ENCODE results near the gene DMRTA2.
A peak's percentile ranks its signal among the peaks of the same experiment; 100 is the strongest.

Gene DMRTA2

GRCh38 chr1:50424045-50424883, 1.0 kb upstream of the DMRTA2 start:
- DNase-seq (ENCODE audit: low read depth in 2 of 2) = no peak
- peak overlapping the region in 1 of 2 donors; percentile 26 for H3K4me3 ChIP-seq (replicated peaks in 1 of 2; ENCODE audit: low read depth in 2 of 2, low read length in 2 of 2)
- TF ChIP-seq, protein P1, sequence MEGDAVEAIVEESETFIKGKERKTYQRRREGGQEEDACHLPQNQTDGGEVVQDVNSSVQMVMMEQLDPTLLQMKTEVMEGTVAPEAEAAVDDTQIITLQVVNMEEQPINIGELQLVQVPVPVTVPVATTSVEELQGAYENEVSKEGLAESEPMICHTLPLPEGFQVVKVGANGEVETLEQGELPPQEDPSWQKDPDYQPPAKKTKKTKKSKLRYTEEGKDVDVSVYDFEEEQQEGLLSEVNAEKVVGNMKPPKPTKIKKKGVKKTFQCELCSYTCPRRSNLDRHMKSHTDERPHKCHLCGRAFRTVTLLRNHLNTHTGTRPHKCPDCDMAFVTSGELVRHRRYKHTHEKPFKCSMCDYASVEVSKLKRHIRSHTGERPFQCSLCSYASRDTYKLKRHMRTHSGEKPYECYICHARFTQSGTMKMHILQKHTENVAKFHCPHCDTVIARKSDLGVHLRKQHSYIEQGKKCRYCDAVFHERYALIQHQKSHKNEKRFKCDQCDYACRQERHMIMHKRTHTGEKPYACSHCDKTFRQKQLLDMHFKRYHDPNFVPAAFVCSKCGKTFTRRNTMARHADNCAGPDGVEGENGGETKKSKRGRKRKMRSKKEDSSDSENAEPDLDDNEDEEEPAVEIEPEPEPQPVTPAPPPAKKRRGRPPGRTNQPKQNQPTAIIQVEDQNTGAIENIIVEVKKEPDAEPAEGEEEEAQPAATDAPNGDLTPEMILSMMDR (IDR thresholded peaks at IDR 0.05; ENCODE audit: low read depth, low read length) = no peak

DNA sequence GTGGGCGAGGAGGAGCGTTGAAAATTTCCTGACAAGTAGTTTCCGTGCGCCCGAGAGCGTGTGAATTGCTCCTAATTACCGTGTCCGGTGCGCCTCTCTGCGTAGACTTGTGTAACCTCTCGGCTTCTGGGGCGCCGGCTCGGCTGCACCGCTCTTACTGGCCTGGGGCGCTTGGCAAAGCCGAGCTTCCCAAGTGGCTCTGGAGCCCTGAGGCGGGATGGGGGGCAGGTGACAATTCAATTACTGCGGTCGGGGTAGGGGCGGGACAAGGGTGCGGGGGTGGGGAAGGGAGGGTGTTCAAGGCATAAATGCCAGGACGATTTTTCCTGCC, 392 bp upstream of the DMRTA2 start:
- H3K4me3 ChIP-seq (replicated peaks in 1 of 2; ENCODE audit: low read depth in 2 of 2, low read length in 2 of 2) = peak overlapping the region in 1 of 2 donors; percentile 13
- no peak for DNase-seq (ENCODE audit: low read depth in 2 of 2)
- TF ChIP-seq, protein P1 (IDR thresholded peaks at IDR 0.05; ENCODE audit: low read depth, low read length) = no peak

DNA sequence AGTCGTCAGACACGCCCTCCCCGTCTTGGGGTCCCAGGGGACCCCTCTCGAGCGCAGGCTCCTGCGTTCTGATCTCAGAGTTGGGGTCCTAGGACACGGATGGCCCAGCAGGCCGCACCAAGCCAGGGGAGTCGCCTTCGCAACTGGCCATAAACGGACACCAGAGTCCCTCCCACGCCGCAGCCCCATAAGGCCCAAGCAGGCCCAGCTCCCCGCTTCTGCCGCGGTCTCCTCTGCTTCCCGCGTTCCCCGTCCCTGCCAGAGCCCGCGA, 633 bp downstream of the DMRTA2 start:
- no peak overlapping the region for H3K4me3 ChIP-seq (replicated peaks in 1 of 2; ENCODE audit: low read depth in 2 of 2, low read length in 2 of 2)
- TF ChIP-seq, protein P1 (IDR thresholded peaks at IDR 0.05; ENCODE audit: low read depth, low read length) = no peak
- DNase-seq (ENCODE audit: low read depth in 2 of 2) = no peak

DNA sequence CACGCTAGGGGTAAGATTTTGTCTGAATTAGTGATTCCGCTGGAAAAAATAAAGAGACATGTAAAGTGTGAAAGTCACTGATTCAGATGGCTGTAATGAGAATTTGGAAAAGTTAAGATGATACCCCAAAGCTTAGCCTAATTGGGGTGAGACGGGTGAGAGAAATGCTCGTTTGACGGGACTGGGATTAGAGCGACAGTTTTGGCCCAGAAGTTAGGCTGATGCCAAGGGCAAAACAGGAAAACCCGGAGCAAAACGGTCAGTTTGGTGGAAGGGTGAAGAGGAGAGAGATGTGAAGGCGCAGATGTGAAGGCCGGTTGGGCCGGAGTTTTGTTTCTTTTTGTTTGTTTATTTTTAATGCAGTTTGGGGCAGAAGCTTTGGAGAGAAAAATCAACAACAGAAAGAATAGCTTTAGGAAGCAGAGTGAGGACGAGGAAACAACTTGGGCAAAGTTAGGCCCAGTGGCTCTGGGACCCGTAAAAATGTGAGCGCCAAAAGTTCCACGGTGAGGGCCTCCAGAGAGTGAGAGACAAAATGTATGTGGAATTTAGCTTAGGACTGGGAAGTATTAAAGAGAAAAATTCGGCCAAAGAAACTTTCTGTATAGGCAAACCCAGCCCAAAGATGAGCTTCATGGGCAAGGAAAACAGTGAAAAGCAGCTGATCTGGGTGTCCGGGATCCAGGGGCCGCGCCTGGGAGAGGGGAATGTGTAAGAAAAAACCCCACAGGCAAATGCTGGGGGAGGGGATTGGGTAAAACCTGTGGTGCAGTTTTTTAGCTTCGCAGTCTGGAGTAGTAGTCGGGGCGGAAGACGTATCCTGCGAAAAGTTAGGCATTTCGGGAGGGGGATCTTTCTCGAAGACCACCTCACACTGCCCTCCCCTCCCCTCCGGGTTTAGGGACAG, 1.2 kb downstream of the DMRTA2 start:
- TF ChIP-seq, protein P1 (IDR thresholded peaks at IDR 0.05; ENCODE audit: low read depth, low read length) = no peak
- no peak for DNase-seq (ENCODE audit: low read depth in 2 of 2)
- H3K4me3 ChIP-seq (replicated peaks in 1 of 2; ENCODE audit: low read depth in 2 of 2, low read length in 2 of 2) = no peak overlapping the region

DNA sequence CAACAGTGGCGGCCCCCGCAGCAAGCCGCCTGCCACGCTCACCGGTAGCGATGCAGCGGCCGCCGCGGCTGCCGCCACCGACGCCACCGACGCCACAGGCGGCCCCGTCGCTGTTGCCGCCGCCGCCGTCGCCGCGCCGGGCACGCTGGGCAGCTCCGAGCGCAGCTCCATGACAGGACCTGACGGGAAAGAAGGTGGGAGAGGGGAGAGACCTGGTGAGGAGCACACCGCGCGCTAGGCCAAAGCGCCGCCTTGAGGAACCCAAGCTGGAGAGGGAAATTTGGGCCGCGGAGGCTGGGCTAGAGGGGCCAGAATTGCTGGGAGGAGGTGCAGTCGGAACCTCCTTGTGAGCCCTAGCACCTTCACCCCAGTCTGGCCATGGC, 1.9 kb downstream of the DMRTA2 start:
- no peak overlapping the region for H3K4me3 ChIP-seq (replicated peaks in 1 of 2; ENCODE audit: low read depth in 2 of 2, low read length in 2 of 2)
- TF ChIP-seq, protein P1 (IDR thresholded peaks at IDR 0.05; ENCODE audit: low read depth, low read length) = no peak
- no peak for DNase-seq (ENCODE audit: low read depth in 2 of 2)

DNA sequence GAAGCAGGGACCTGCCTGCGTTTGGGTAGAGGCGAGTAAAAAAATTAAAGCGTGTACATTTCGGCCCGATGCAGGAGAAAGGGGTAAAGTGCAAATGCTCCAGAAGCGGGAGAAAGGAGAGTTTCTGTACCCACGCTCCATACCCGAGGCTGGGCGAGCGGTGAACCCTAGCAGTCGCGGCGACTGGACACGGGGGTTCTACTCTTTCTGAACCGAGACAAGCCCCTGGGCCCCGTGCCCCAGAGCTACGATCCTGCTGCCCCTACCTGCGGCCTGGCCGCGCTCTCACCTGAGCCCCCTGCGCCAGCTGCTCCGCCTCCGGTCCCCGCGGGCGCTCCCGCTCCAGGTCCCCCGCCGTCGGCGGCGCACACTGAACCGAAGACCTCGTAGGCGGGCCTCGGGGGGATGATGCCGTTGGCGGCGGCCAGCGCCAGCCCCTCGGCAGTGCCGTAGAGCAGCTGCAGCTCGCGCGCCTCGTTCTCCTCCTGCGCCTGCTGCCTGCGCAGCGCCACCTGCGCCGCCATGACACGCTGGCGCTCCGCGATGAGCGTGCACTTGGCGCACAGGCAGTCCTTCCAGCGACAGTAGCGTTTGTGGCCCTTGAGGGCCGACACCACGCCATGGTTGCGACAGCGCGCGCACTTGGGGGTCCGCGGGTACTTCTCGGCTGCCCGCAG, 2.4 kb downstream of the DMRTA2 start:
- DNase-seq (ENCODE audit: low read depth in 2 of 2) = no peak
- no peak overlapping the region for H3K4me3 ChIP-seq (replicated peaks in 1 of 2; ENCODE audit: low read depth in 2 of 2, low read length in 2 of 2)
- TF ChIP-seq, protein P1 (IDR thresholded peaks at IDR 0.05; ENCODE audit: low read depth, low read length) = no peak
